ENCODE results near the gene SEPHS1.
"Not testable (repeated sequence)": the region's sequence is repeated elsewhere in the genome, so short reads cannot be mapped to it uniquely, and the experiment has no call there.

The SEPHS1 gene

GRCh38 chr10:13356392-13356791, 8.3 kb upstream of the SEPHS1 start:
- no peak for DNase-seq

GRCh38 chr10:13354783-13355182, 6.7 kb upstream of the SEPHS1 start:
- DNase-seq, result no peak

GRCh38 chr10:13352519-13352918, 4.4 kb upstream of the SEPHS1 start:
- DNase-seq, result no peak

GRCh38 chr10:13351340-13351915, 3.3 kb upstream of the SEPHS1 start:
- DNase-seq, result no peak

- DNase-seq, result peak; percentile 12
Observed at GRCh38 chr10:13349463-13350274, 1.6 kb upstream of the SEPHS1 start.

GRCh38 chr10:13347500-13348156, 465 bp downstream of the SEPHS1 start:
- DNase-seq, result peak; percentile 81

- DNase-seq, result no peak
Observed at GRCh38 chr10:13347043-13347499, 1.0 kb downstream of the SEPHS1 start.

GRCh38 chr10:13346283-13347042, 1.6 kb downstream of the SEPHS1 start:
- DNase-seq, result peak; percentile 56

GRCh38 chr10:13340626-13341376, 7.3 kb downstream of the SEPHS1 start:
- DNase-seq, result no peak

- DNase-seq, result no peak
Observed at GRCh38 chr10:13340068-13340467, 8.0 kb downstream of the SEPHS1 start.

- DNase-seq, result no peak
Observed at GRCh38 chr10:13338390-13339110, 9.5 kb downstream of the SEPHS1 start.

GRCh38 chr10:13337827-13338196, 10.3 kb downstream of the SEPHS1 start:
- no peak for DNase-seq

GRCh38 chr10:13337128-13337826, 10.8 kb downstream of the SEPHS1 start:
- DNase-seq, result no peak

- DNase-seq, result no peak
Observed at GRCh38 chr10:13335881-13336280, 12.2 kb downstream of the SEPHS1 start.

GRCh38 chr10:13334556-13334955, 13.5 kb downstream of the SEPHS1 start:
- DNase-seq, result no peak

GRCh38 chr10:13331646-13332045, 16.4 kb downstream of the SEPHS1 start:
- DNase-seq, result no peak

GRCh38 chr10:13330980-13331379, 17.1 kb downstream of the SEPHS1 start:
- DNase-seq, result not testable (repeated sequence)

- DNase-seq, result no peak
Observed at GRCh38 chr10:13329565-13329964, 18.5 kb downstream of the SEPHS1 start.

- DNase-seq, result no peak
Observed at GRCh38 chr10:13328613-13329012, 19.5 kb downstream of the SEPHS1 start.

GRCh38 chr10:13328126-13328525, 20.0 kb downstream of the SEPHS1 start:
- DNase-seq, result no peak

- DNase-seq, result no peak
Observed at GRCh38 chr10:13327534-13327933, 20.6 kb downstream of the SEPHS1 start.

Measured in HCEC 1CT (cell line).